GM18508 (cell line): ENCODE data around the gene IRF4.

Experiments used
- ATAC-seq: cut with Tn5 transposase; IDR thresholded peaks from one replicate; pipeline ENCODE4 v1.9.1; 2021; ENCODE audit warnings: moderate number of reproducible peaks; ENCODE audit not compliant: insufficient read depth, unreplicated experiment

Gene IRF4

DNA sequence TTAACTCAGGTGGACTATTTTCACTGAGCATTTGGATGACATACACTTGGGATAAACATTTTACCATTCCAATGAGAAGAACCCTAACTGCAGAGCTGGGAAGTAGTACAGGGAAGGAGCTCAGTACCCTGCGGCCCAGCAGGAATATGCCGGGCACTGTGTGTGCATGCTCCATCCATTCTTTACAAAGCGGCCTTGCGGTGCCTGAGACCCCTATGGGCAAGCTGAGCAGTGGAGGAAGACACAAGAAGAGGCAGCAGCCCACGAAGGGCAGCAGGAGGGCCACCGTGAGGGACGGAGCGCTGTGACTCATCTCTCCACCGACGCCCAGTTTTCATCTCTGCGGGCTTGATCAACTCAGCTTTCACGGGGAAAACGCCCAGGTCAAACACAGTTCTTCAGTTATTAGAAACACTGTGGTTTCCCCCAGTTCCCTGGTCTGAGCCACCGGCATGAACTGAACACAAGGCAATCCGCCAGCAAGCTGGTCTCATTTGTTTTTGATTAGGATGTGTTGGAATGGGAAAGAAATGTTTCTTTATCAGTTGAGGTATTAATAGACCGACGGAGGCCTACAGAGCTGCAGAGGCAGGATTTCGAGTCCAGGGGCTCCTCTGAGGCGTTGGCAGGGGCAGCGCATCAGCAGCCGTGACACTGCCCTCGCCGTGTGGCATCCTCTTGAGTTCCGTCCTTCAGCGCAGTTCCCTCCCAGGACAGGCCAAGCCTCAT lies 44.9 kb downstream of the IRF4 start:
- ATAC-seq: no peak

DNA sequence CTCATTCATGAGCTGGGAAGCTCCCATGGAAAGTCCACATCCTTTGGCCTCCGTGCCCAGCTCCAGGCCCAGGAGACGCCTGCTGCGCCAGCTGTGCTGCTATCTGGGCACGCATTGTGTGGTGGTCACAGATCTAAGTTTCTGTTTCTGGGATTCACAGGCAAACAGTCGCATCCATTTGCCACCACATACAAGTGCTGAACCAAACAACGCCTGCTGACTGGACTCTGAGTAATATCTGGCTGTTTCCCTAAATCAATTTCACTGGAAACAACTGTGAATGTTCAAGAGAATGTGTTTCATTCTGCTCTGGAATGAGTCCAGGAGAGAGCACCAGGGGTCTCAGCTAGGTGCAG lies 45.5 kb downstream of the IRF4 start:
- ATAC-seq: no peak

- no peak for ATAC-seq
Observed at GRCh38 chr6:438634-439170, 47.1 kb downstream of the IRF4 start.

DNA sequence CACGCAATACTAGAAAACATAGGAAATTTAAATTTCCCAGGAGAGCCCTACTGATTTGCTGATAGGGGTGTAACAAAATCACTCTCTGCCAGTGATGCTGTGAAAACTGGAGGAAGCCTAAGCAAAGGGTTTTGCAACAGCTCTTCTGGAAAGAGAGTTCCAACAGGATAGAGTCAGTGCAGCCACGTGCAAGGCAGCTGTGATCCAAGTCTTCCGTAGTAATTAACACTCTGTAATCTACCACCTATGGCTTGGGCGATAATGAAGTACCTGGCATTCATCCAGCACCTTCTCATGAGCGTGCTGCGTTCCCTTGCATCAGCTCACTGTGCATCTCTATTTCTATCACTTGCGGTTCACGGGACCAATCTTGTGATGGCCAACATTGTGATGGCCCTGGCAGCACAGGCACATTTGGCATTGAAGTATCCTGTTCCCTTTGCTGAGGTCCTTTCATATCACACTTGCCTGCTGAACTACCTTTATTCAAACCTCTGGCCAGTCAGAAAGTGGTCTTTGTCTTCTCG lies 48.2 kb downstream of the IRF4 start:
- ATAC-seq: no peak

- no peak for ATAC-seq
Observed at GRCh38 chr6:441126-441920, 49.8 kb downstream of the IRF4 start.

GRCh38 chr6:443621-444159 lies 52.1 kb downstream of the IRF4 start:
- no peak for ATAC-seq

GRCh38 chr6:444653-445275 lies 53.2 kb downstream of the IRF4 start:
- no peak for ATAC-seq

DNA sequence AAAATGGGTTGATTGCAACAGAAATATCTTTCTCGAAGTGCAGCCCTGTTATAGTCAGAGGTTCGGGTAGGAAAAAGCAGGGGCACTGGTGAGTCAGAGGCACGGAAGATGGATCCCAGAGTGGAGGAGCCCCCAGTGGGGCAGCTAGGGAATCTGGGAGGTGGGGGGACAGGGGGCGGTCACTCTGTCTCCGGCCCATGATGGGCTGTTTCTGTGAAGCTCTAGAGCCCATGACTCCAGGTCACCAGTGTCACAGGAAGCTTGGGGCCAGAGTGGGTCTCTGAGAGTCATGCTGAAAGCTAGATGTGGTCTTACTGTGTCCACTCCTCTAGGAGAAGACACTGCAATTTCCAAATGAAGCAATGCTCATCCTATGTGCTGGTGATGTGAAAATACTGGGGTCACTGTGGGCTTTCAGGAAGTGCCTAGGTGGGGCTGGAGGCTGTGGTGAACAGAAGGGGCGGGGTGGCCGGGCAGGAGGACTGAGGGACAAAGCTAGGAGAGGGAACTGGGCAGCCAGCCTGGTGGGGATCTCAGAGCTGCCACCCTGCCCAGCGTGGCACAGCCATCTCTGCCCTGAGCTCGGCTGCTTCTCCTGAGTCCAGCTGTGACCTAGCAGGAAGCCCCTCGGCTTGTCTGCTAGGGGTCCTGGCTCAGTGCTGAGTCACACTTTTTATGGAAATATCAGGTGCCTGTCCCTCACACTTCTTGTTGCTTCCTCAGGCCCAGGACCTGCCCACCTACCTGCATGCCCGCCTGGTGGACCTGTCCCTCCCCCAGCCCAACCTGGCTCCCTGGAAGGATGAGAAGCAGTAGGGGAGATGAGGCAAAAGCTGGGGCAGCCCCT lies 54.2 kb downstream of the IRF4 start:
- no peak for ATAC-seq

GRCh38 chr6:446418-447366 lies 55.1 kb downstream of the IRF4 start:
- no peak for ATAC-seq

DNA sequence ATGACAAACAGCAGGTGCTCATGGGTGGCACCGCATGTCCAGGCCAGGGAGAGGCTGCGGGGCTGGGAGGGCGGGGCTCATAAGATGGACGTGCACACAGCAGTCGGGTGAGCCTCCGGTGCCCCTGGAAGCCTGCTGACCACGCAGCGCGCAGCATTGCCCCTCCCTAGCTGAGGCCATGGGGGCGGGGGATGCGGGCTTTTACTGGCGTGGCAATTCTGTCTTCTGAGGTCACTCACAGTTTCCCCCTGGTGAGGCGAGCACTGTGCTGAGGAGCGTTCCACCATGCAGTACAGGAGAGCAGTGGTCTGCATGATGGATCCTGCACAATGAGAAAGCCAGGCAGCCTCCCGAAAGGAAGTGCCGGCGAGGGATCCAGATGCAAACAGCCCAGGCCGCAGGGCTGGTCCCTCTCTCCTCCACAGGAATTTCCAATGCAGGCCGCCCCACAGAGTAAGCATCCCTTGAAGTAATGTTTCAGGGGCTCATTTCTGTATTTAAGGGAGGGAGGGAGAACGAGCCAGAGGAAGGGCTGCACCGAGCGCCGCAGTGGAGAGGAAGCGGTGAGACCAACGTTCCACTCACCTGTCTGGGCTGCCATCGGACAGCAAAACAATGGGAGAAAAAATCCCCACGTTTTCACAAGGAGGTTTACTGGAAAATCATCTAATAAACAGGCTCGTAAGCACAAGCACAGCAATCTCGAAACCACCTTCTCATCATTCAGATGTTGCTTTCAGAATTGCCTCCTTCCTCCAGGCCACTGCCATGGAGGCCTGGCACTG lies 56.0 kb downstream of the IRF4 start:
- ATAC-seq: no peak

DNA sequence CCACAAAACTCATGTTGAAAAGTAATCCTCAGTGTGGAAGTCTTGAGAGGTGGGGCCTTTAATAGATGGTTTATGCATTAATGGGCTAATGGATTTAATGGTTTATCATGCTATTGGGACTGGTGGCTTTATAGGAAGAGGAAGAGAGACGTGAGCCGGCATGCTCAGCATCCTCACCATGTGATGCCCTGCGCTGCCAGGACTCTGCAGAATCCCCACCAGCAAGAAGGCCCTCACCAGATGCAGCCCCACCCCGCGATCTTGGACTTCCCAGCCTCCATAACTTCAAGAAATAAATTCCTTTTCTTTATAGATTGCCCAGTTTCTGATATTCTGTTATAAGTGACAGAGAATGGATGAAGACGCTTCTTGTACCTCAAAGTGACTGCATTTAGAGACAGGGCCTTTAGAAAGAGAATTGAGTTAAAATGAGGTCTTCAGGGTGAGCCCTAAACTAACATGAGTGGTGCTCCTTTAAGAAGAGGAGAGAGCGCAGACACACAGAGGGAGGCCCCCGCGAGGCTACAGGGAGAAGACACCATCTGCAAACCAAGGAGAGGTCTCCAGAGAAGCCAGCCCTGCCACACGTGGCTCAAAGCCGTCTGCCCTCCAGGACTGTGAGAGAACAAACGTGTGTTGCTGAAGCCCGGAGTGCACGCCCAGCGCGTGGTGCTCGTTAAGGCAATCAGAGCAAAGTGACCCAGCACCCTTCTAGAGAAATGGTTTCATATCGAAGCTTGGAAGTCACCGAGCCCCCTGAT lies 56.9 kb downstream of the IRF4 start:
- ATAC-seq: no peak

GRCh38 chr6:449057-449430 lies 57.5 kb downstream of the IRF4 start:
- ATAC-seq: no peak

GRCh38 chr6:449486-450419 lies 58.2 kb downstream of the IRF4 start:
- no peak for ATAC-seq

GRCh38 chr6:451336-451735 lies 59.8 kb downstream of the IRF4 start:
- no peak for ATAC-seq

- no peak for ATAC-seq
Observed at GRCh38 chr6:451847-452246, 60.3 kb downstream of the IRF4 start.
